ENCODE results near the gene KDELR3. TPM values are rescaled to one million over a fixed set of nuclear protein-coding genes. Genes with fewer than 3 reads are reported as not detected.

The KDELR3 gene
- total and polyA plus RNA-seq, 10 donors = 1.00 to 4.9 (median 2.9) TPM

- no peak for DNase-seq
- Histone ChIP-seq H3K9me3 (no peaks in the 10 kb centered on the region), H3K27ac (no peak overlapping the region), H3K36me3 (peaks cover 13 to 100% (median 89%) of the 10 kb centered on the region in 6 donors), H3K27me3 (replicated peaks in 1 of 7) (no peaks in the 10 kb centered on the region), H3K4me1 (peaks cover 24 to 98% (median 55%) of the 10 kb centered on the region in 6 donors), H3K4me3 (no peak overlapping the region)
- intact Hi-C loops (cut with DNase I; ENCODE audit: low total_unique reads) = no loop called here
- TF ChIP-seq POLR2AphosphoS5 (IDR thresholded peaks at IDR 0.05) = no peak
- no peak for TF ChIP-seq POLR2A (IDR thresholded peaks at IDR 0.05)
- no peak for TF ChIP-seq CTCF (IDR thresholded peaks at IDR 0.05 in 8 of 11, conservative IDR thresholded peaks at IDR 0.05 in 3 of 11)
- 78 to 87% (median 85%) methylated on average over 3 of the region's 3 CpGs for WGBS, 5 donors
Observed at GRCh38 chr22:38497869-38498268, 30.0 kb downstream of the KDELR3 start.

- TF ChIP-seq POLR2AphosphoS5 (IDR thresholded peaks at IDR 0.05) (peak in 1 of 3 donors; percentile 31), CTCF (IDR thresholded peaks at IDR 0.05 in 8 of 11, conservative IDR thresholded peaks at IDR 0.05 in 3 of 11) (no peak)
- 84 to 89% (median 85%) methylated on average over 10 of the region's 10 CpGs for WGBS, 5 donors
- H3K4me1 ChIP-seq = peaks cover 33 to 85% (median 63%) of the 10 kb centered on the region in 6 donors
- no peaks in the 10 kb centered on the region for H3K9me3 ChIP-seq
- H3K27me3 ChIP-seq (replicated peaks in 1 of 7) = peaks cover 0 to 3% (median 0%) of the 10 kb centered on the region in 7 donors
- H3K36me3 ChIP-seq = peaks cover 0 to 74% (median 50%) of the 10 kb centered on the region in 6 donors
- H3K4me3 ChIP-seq = peak overlapping the region in 4 of 8 donors; percentile 69 to 89 (median 78)
- no peak for DNase-seq
- peak overlapping the region in 4 of 8 donors; percentile 35 to 100 (median 97) for H3K27ac ChIP-seq
- intact Hi-C loops (cut with DNase I; ENCODE audit: low total_unique reads) = no loop called here
Observed at GRCh38 chr22:38501797-38502672, 34.1 kb downstream of the KDELR3 start.

GRCh38 chr22:38503021-38503420 is 35.1 kb downstream of the KDELR3 start:
- 30 to 47% (median 41%) methylated on average over 4 of the region's 4 CpGs for WGBS, 5 donors
- TF ChIP-seq CTCF (IDR thresholded peaks at IDR 0.05 in 8 of 11, conservative IDR thresholded peaks at IDR 0.05 in 3 of 11) (no peak), POLR2A (IDR thresholded peaks at IDR 0.05) (no peak), POLR2AphosphoS5 (IDR thresholded peaks at IDR 0.05) (no peak)
- Histone ChIP-seq H3K36me3 (peaks cover 0 to 64% (median 41%) of the 10 kb centered on the region in 6 donors), H3K27me3 (replicated peaks in 1 of 7) (peaks cover 0 to 3% (median 0%) of the 10 kb centered on the region in 7 donors), H3K27ac (peak overlapping the region in 6 of 8 donors; percentile 35 to 100 (median 97)), H3K9me3 (no peaks in the 10 kb centered on the region), H3K4me1 (peaks cover 33 to 81% (median 65%) of the 10 kb centered on the region in 6 donors), H3K4me3 (peak overlapping the region in 7 of 8 donors; percentile 13 to 89 (median 69))
- no peak for DNase-seq
- intact Hi-C loops (cut with DNase I; ENCODE audit: low total_unique reads) = no loop called here

Data from spleen (tissue), 11 donors.